Measurements from ENCODE around the gene DCUN1D3.
"Not testable (repeated sequence)": the region's sequence is repeated elsewhere in the genome, so short reads cannot be mapped to it uniquely, and the experiment has no call there.

DCUN1D3 gene

DNA sequence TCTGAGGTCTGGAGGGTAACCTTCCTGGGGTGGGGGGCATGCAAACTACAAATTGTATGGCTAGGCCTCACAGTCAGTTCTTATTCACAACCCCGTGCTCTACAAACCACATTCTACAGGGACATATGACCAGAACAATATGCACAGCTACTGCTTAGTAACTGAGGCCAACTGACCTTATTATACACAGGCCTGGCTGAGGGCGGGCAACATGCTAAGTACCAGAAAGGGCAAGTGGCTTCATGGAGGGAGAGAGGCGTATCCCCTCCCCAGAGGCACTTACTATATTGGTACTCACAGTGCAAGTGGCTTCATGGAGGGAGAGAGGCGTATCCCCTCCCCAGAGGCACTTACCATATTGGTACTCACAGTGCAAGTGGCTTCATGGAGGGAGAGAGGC, 39.2 kb downstream of the DCUN1D3 start:
- not testable (repeated sequence) for DNase-seq

DNA sequence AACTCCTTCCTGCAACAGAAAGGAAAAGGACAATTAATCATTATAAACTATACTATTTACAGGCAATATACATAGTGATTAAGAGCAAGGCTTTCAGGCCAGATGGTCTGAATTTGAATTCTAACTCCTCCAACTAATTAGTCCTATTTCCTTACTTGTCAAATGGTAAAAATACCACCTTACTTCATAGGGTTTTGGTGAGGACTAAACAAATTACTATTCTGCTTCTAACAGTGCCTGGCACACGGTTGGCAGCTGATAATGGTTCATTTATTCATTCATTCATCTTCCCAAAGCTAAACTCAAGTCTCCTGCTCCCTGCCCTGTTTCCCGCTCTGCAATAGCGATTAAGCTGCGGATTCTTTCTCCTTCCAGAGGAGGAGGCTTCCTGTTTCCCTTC, 39.8 kb downstream of the DCUN1D3 start:
- DNase-seq = no peak

DNA sequence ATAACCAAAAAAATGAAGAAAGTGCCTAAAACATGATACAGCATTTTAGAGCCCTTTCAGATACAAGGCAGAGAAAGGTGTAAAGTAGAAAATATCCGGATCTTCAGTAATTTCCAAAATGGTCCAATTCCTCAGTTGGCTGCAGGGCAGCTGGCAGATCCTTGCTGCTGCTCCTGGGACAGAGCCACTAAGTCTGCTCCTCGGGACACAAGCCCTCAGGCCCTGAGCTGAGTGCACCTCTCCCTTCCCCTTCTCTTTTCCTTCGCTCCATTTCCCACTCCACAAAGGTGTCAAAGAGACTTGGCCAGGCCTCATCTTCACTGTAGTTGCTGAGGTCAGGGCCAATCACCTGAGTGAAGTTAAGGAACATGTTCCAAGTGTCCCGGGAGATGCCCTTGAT, 40.5 kb downstream of the DCUN1D3 start:
- DNase-seq = no peak

DNA sequence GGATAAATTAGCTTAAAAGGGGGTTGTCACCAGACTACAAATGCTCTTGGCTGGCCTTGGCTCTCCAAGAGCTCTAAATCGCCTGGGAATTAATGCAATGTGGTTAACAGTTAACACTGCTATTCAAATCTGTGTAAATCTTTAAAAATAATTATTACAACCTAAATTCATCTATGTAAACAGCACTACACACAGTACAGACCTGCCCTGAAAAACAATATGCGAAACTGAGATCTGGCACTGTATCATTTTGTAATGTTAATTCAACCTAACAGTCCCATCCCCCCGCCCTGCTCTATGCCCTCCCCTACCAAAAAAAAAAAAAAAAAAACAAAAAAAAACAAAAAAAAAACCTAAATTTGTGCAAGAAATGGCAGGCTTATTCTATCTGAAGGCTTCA, 40.9 kb downstream of the DCUN1D3 start:
- DNase-seq = no peak

DNA sequence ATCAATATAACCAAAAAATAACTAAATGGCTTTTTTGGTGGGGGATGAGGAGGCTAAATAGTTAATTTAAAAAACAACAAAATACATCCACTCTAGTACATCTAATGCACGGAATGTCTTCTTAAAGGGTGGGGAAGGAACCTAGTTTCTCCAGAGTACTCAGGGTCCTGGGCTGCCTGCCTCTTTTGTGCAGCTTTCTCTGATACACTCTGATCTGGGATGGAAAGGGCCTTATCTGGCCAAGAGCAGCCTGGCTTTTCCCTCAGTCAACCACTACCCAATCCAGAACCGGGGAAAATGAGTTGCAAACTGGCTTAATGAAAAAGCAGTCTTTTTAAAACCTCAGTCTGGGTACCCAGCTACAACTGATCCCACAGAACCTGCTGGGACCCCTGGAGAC, 42.9 kb downstream of the DCUN1D3 start:
- DNase-seq = no peak

DNA sequence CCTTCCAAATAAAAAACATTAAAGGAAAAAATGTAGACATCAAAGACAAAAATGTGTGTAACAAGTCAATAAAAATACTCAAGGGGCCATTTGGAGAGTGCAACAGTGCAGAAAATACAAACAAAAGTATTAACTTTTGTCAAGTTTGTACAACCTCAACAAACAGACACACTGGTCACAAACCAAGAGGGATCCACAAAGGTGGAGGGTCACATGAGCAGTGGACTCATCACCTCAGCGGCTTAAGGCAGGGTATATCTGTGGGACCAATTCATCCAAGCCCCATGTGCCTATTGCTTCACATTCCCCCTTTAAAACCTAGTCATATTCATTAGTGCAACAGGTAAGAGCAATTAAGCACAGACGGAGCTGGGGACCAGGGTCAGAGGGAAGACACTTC, 45.2 kb downstream of the DCUN1D3 start:
- DNase-seq = no peak

DNA sequence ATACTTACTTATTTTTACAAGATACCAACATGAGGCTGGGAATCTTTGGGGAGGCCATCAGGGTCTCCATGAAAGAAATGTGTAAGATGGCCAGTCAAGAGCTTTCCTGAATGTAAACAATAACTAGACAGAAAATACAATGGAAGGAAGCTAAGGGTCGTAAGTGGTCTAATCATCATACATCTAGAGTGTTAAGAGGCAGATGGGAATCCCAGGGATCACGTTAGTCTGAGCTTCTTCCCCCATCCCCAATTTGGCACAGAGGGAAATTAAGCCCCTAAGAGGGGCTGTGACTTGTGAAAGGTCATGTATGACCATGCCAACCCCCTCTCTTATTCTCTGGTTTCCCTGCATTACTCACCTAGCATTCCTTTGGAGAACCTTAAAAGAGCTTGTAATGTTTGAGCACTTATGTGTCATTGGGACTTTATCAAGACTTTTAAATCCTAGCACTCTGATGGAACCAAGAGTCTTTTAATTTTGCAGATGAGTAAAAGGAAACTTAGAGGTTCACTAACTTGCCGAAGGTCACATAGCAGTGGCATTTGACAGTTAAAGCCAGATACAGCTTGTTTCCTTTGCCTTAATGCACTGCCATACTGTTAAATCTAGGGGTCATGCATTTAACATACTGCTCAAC, 46.1 kb downstream of the DCUN1D3 start:
- DNase-seq = no peak

DNA sequence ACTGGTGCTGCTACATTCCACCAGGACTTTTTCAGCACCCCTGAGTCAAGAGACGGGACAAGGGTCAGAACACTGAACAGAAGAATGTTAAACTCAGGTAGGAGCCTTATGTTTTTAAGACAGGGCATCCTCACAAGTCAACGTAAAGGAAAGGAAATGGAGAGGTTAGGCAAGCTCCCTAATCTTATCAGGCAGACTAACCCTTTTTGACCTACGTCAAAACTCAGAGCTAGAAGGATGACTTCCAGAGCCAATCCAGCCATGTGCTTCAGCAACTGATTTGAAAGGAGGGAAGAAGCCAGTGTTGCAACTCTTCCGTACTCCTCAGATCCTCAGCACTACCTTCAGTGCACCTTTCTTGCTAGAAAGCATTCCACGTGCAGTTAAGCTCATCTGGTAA, 47.0 kb downstream of the DCUN1D3 start:
- DNase-seq = no peak

DNA sequence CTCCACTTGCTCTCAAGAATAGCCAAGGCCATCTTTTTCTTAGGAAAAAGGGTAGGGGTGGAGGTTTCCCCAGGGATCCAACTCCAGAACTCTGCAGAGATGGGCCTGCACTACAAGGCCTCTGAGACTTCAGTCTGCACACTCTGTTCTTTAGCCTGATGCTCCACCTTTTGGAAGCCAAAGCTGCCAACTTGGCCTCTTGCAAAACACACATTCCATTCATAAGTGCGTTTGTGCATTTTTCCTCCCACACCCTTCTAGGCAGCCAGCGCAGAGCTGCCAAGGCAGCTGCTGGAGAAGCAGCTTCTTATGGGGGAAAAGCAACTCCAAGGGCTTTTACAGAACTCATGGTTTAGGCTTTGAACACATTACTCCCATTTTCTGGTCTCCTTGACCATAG, 48.6 kb downstream of the DCUN1D3 start:
- DNase-seq = no peak

DNA sequence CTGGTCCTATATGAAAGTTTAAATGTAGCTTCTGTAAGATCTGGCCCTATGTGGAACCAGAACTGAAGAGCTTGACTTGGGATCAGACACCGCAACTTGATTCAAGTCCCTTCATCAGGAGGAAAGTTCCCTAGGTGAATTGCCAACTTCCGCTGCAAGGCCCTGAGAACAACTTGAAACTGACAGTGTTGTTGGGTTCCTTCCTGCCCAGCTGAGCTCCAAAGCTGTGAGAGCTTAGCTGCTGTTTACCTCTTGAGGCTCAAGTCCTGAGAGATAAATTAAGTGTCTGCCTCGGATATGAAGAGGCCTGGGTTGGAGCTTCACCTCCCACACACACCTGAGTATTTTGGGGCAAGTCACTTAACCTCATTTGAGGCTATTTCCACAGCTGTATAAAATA, 49.2 kb downstream of the DCUN1D3 start:
- no peak for DNase-seq

DNA sequence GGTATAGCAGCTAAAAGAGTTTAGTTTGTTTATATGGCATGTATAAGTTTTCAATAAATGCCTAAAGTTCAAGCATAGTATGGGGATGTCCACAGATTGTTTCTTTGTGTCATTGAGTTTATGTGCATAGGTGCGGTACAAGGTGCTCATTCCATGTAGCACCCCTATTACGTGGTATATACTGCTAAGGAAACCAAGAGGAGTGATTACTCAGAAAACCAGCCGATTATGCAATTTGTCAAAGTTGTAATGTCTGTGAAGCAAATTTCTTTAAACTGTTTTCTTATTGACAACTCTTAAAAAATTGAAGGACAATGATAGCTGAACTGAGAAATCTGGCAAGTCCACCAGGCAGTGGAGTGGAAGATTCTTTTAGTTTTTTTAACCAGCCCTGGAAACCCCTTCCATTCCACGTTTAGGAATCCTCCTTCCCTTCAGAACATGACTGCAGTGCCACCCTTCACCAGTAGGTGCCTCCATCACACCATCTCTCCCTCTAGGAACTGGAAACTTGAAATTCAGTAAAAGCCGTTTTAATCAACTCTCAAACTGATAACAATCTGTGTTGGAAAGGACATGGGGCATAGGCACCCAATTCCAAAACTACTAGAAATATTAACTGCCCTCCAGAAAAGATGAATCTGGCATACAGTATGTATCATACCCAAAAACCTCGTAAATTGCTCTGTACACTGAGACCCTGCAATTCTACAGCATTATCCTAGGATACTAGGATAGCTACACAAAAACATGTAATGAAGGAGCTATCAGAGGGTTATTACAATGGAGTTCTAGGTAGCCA, 50.4 kb downstream of the DCUN1D3 start:
- DNase-seq = peak; percentile 62 to 66

DNA sequence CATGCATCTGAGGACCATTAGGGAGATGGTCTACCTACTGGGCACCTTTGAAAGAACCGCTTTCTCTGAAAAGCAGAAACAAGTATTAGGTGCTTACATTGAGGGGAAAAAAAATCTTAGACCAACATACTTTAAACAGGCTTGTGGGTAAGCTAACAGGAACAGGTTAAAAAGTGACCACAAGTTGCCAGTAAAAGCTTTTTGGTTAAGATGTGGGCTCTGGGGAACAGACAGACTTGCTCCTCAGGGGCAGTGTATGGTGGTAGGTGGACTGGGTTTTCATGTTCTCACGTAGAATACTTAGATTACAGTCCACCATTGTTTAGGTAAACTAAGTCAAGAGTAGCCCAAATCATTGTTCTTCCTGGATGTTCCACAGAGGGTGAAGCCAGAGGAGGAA, 52.6 kb downstream of the DCUN1D3 start:
- no peak for DNase-seq

DNA sequence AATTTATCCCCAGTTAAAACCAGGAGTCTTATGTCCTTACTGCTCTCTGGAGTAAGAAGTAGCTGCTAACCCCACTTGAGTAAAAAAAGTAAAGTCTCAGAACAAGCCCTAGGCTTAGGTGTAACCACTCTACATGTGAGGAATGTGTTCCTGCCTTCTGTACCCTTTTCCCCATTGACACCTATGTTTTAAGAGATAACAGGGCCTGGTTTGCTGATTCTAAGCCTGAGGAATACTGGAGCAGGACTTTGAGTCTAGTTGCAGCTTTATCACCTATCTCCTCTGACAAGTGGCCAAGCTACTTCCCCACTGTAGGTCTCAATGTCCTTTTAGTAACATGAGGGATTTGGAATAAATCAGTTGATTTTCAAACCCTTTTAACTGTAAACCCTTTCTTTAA, 53.6 kb downstream of the DCUN1D3 start:
- no peak for DNase-seq

DNA sequence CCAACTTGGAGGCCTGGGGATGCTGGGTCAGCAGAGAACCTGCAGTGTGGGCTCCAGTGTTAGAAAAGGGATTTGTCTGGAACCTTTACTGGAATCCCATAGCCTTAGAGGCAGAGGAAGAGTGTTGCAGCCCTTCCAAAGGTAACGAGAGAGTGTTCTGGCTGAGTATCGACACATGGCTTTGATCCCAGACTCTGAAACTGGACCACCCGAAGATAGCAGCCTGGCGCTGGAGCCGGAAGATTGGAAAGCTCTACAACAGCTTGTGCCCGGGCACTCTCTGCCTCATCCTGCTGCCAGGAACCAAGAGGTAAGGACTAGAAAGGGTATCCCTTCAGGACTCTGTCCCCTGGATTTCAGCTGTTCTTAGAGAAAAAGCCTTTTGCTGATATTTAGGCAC, 54.1 kb downstream of the DCUN1D3 start:
- no peak for DNase-seq

DNA sequence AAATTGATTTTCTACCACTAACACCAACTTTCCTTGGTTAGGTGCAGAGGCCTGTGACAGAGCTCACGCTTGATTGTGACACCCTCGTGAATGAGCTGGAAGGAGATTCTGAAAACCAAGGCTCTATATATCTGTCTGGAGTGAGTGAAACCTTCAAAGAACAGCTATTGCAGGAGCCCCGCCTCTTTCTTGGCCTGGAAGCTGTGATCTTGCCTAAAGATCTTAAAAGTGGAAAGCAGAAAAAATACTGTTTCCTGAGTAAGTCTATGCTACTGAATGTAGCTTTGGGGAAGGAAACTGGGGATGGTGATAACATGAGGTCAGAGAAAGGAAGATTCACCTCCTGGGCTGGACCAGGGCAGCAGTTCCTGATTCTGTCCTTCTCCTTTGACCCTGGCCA, 55.6 kb downstream of the DCUN1D3 start:
- peak in 1 of 2 donors; percentile 13 for DNase-seq

DNA sequence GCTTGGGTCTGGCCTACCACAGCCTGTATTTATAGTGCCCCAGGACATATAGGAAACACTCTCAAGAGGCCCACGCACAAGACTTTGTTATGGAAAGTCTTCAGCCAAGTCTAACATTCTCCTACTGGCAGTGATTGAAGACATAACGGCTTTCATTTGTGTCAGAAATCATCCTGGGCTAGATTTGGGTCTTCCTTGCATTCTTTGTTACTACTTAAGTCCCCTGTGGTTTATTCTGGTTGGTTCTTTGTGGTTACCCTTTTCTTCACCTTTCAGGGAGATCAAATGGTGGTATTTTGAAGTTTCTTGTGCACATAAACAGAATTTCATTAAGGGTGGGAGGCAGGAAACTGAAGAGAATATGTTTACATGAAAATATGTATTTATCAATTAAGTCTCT, 56.1 kb downstream of the DCUN1D3 start:
- peak in 1 of 2 donors; percentile 23 for DNase-seq

DNA sequence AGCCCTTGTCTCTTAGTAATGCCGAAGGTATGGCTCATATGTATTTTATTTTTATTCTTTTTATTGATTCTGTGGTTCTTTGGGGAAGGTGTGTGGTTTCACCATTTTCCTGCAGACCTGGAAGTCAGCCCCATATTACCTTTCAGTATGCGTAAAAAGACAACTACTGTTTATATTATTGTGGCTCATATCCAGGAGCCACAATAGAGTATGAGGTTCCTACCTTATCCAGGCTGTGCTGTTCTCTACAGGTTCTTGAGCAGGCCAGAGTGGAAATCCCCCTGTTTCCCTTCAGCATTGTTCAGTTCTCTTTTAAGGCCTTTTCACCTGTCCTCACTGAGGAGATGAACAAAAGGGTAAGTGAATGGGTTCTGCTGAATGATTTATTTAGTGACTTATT, 60.7 kb downstream of the DCUN1D3 start:
- no peak for DNase-seq

DNA sequence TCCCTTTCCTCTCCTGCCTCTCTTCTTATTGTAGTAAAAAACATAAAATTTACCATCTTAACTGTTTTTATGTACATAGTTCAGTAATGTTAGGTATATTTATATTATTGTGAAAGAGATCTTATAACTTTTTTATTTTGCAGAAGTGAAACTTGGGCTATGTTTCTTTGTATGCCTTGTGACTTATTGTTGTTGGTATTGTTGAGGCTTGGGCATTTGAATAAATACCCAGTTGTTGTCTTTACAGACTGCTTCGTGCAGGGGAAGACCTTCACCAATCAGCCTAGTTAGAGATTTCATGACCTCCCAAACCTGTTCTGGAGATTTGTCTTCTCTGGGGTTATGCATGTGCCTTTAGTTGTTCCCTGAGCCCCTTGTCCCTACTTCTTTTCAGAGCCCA, 61.9 kb downstream of the DCUN1D3 start:
- no peak for DNase-seq

DNA sequence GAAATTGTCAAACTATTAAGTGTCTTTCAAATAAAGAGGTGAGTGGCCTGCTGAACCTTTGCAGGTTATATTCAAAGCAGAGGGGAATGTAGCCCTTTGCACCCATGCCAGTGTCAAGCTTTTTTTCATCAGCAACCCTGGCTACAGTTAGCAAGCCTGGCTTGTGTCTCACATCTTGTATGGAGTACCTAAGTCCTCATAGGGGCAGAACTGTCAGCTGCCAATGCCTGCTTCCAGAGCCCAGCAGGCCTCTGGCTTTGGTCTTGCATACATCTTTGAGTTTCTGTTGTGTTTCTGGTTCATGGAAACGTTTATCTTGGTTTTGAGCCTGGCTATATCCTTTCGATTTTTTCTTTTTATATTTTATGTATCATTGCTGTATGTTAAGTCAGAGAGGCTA, 67.1 kb downstream of the DCUN1D3 start:
- no peak for DNase-seq

DNA sequence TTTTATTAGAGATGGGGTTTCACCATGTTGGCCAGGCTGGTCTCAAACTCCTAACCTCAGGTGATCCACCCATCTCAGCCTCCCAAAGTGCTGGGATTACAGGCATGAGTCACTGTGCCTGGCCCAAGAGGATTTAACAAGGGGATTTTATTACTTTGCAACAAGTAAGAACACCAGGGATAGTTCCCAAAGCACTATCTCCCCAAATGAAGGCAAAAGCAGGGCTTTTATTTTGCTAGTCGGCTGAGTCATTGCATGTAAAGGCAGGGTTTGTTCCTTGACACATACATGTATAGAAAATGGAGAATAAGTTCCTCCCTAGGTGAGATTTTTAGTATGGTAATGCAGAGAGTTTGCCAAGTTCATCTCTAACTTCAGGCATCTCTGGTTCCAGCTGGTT, 69.8 kb downstream of the DCUN1D3 start:
- no peak for DNase-seq

DNA sequence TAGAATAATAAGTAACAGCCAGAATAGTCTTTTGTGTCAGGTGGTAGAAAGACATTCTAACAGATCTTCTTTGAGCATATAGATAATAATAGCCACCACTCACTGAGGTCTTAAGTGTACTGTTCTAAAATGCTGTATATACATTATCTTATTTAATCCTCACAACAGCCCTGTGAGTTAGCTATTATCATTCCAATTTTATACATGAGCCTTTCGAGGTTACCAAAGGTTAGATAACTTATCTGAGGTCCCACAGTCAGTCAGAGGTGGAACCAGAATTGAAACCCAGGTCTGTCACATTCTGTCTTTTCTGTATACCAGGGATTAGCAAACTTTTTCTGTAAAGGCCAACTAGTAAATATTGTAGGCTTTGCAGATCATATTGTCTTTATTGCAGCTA, 70.6 kb downstream of the DCUN1D3 start:
- no peak for DNase-seq

DNA sequence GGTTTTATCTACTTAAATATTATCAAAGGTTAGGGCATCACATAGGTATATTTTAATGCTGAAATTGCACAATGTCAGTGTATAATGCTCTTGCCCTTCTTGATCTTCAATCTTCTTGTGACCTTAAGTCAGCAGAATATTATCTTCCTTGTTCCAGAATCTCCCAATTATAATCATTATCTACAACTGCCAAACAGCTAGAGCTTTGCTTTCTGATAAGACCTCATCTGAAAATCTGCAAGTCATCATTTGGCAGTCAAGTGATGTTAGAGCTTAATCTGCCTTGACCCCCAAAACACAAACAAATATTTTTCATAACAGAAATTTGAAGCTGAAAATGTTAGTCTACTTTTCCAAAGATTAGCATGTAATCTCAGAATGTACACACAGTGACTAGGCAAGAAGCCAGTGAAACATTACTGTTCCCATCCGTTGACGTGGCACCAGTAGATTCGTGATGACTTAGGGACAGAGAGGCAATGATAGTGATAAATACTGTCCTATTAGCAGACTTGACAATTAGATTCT, 74.1 kb downstream of the DCUN1D3 start:
- no peak for DNase-seq

DNA sequence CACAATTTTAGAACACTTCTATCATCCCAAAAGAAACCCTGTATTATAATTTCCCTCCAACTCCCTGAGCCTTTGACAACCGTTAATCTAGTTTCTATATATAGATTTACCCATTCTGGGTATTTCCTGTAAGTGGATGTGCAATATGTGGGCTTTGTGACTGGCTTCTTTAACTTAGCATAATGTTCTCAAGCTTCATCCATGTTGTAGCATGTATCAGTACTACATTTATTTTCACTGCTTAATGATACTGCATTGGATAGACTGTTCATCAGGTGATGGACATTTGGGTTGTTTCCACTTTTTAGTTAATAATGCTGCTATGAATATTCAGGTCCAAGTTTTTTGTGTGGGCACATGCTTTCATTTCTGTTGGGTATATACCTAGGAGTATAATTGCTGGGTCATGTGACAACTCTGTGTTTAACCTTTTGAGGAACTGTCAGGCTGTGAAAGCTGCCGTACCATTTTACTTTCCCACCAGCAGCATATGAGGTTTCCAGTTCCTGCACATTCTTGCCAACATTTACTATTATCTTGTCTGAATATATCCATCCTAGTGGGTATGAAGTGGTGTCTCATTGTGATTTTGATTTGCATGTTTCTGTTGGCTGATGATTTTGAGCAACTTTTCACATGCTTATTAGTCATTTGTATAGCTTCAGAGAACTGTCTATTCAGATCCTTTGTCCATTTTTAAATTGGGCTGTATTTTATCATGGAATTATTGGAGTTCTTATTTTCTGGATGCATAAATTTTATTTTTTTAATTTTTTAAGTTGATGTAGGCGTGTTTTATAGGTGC, 77.4 kb downstream of the DCUN1D3 start:
- DNase-seq = no peak

DNA sequence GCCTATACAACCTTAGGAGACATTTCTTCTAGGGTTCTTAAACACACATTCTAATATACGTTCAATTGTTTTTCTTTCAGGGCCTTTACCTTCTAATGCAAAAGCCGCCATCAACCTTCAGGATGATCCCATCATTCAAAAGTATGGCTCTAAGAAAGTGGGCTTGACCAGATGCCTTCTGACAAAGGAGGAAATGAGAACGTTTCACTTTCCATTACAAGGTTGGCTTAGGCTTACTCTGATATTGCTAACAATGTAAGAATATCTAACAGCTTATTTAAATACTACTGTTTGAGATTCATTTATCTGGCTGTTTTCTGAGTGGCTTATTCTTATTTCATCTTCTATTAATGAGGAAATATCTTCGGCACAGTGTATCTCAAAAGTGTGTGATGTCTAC, 78.5 kb downstream of the DCUN1D3 start:
- no peak for DNase-seq

Data from CD4-positive, alpha-beta T cell treated with Interleukin-4 for 1 hour (primary cell).